K562 (cell line): Measurements from ENCODE around the gene TMEM114. TPM values are rescaled to one million over a fixed set of nuclear protein-coding genes. Genes with fewer than 3 reads are reported as not detected.

ENCODE experiments used
- ATAC-seq: fragments of 200-7000 bp; cut with Tn5 transposase; 3 replicates; pipeline ENCODE4 v1.9.1; 2020; ENCODE audit warnings: moderate library complexity
- BruUV-seq: library from RNA; stranded (reverse); fragments of 400-500 nt; replicated peaks from 2 replicates; lab custom pipeline; 2021; lab: Mats Ljungman, UMichigan
- CTCF ChIA-PET: fragments of 300-600 bp; formaldehyde crosslinking; extraction: SDS; loops from one replicate; lab custom pipeline; 2021; ENCODE audit warnings: low intra/inter-chr PET ratio; lab: Yijun Ruan, JAX
- POLR2A ChIA-PET: fragments of 300-600, 350-650 bp; sonication (Branson Sonifier 250); formaldehyde crosslinking; extraction: SDS; loops from one replicate; lab custom pipeline; 2021; ENCODE audit warnings: antibody characterized with exemption, inconsistent platforms; lab: Yijun Ruan, JAX
- DNase-seq, 4 experiments: peaks; one replicate each; pipeline versions ENCODE4 v3.0.0 to v3.0.0-alpha.2; 2011 to 2018; ENCODE audit warnings: low spot score in 3 of 4, mixed read lengths in 3 of 4; ENCODE audit errors: extremely low read depth in 1 of 4
- FAIRE-seq: peaks from 2 replicates; lab custom pipeline; 2011; peaks lifted over from hg19 to GRCh38; lab: Jason Lieb, UNC
- H2AFZ ChIP-seq: 2 replicates; pipeline ENCODE4 v1.6.0; 2011; ENCODE audit warnings: low read depth, low read length, control low read depth, inconsistent platforms
- H3K27ac ChIP-seq: fragments of 200-600 bp; 3 replicates; pipeline ENCODE4 v1.8.0; 2011; ENCODE audit warnings: low read depth, mild to moderate bottlenecking, control low read depth, inconsistent platforms, low read length, moderate library complexity, mixed read lengths; ENCODE audit errors: extremely low read depth
- H3K27me3 ChIP-seq, 2 experiments: fragments of 300-600 bp in 1 of 2; 2 replicates in 1 of 2; 3 replicates in 1 of 2; pipeline versions ENCODE4 v1.6.0 to v1.8.0; 2011; ENCODE audit warnings: inconsistent platforms in 2 of 2, low read length in 2 of 2, mild to moderate bottlenecking in 1 of 2, mixed read lengths in 1 of 2, moderate library complexity in 1 of 2; ENCODE audit not compliant: control insufficient read depth in 2 of 2, insufficient read depth in 2 of 2
- H3K36me3 ChIP-seq: fragments of 300-600 bp; 3 replicates; pipeline ENCODE4 v1.8.0; 2011; ENCODE audit warnings: mild to moderate bottlenecking, low read length, inconsistent platforms; ENCODE audit not compliant: control insufficient read depth, insufficient read depth
- H3K4me1 ChIP-seq, 2 experiments: fragments of 200-600 bp in 1 of 2; replicated peaks in 1 of 2; 2 replicates in 1 of 2; 3 replicates in 1 of 2; pipeline versions ENCODE4 v1.5.1 to v1.8.0; 2011; ENCODE audit warnings: inconsistent platforms in 2 of 2, low read length in 2 of 2, mild to moderate bottlenecking in 1 of 2, mixed read lengths in 1 of 2, moderate library complexity in 1 of 2; ENCODE audit not compliant: control insufficient read depth in 2 of 2, insufficient read depth in 2 of 2
- H3K4me2 ChIP-seq: 2 replicates; pipeline ENCODE4 v1.6.1; 2011; ENCODE audit warnings: low read length, control low read depth, inconsistent platforms, mixed read lengths; ENCODE audit not compliant: insufficient read depth
- H3K4me3 ChIP-seq: fragments of 200-600 bp; sonication (generic), shearing (Covaris generic); 2 replicates; pipeline ENCODE4 v1.5.1; 2016; ENCODE audit warnings: control low read depth, inconsistent platforms
- H3K79me2 ChIP-seq: fragments of 200-600 bp; 3 replicates; pipeline ENCODE4 v1.8.0; 2011; ENCODE audit warnings: low read length, inconsistent platforms; ENCODE audit not compliant: control insufficient read depth, insufficient read depth
- H3K9ac ChIP-seq, 2 experiments: 2 replicates each; pipeline versions ENCODE4 v1.6.0 to v1.6.1; 2011; ENCODE audit warnings: low read depth in 2 of 2, low read length in 2 of 2, control low read depth in 1 of 2, inconsistent platforms in 1 of 2, mild to moderate bottlenecking in 1 of 2, mixed read lengths in 1 of 2; ENCODE audit not compliant: insufficient read depth in 1 of 2
- H3K9me1 ChIP-seq: one replicate; pipeline ENCODE4 v1.6.0; 2011; ENCODE audit warnings: inconsistent platforms, mild to moderate bottlenecking, low read length, moderate library complexity; ENCODE audit not compliant: control insufficient read depth, insufficient read depth
- H3K9me3 ChIP-seq: replicated peaks from 2 replicates; pipeline ENCODE4 v1.5.1; 2011; ENCODE audit warnings: low read depth, low read length, inconsistent platforms; ENCODE audit not compliant: control insufficient read depth, insufficient read depth
- H4K20me1 ChIP-seq: replicated peaks from 2 replicates; pipeline ENCODE4 v1.6.1; 2011; ENCODE audit warnings: low read length, inconsistent platforms, mixed read lengths; ENCODE audit not compliant: control insufficient read depth, insufficient read depth
- CREB1 ChIP-seq, 2 experiments: sonication (generic) in 1 of 2; formaldehyde crosslinking in 1 of 2; IDR thresholded peaks; 2 replicates each; pipeline versions ENCODE4 v1.6.1 to v1.8.0; 2012 to 2022; ENCODE audit warnings: inconsistent platforms in 1 of 2, mild to moderate bottlenecking in 1 of 2, missing genetic modification reagents in 1 of 2, moderate library complexity in 1 of 2
- EHMT2 ChIP-seq: fragments of 450-650 bp; IDR thresholded peaks from 2 replicates; pipeline ENCODE4 v1.6.1; 2018; ENCODE audit warnings: antibody characterized with exemption
- HDAC3 ChIP-seq: fragments of 450-650 bp; IDR thresholded peaks from 2 replicates; pipeline ENCODE4 v1.6.1; 2018; ENCODE audit warnings: borderline replicate concordance, mild to moderate bottlenecking, moderate library complexity; ENCODE audit not compliant: partially characterized antibody
- HDAC8 ChIP-seq: fragments of 450-650 bp; IDR thresholded peaks from 2 replicates; pipeline ENCODE4 v1.6.1; 2016; ENCODE audit warnings: mild to moderate bottlenecking, missing genetic modification characterization, moderate library complexity, missing compliant biosample characterization
- POLR2A ChIP-seq: fragments of 450-650 bp; conservative IDR thresholded peaks from 2 replicates; pipeline ENCODE4 v1.6.1; 2016
- POLR2H ChIP-seq: IDR thresholded peaks from 2 replicates; pipeline ENCODE4 v1.6.1; 2016; ENCODE audit warnings: missing genetic modification characterization, low read depth, mild to moderate bottlenecking, control low read depth, missing compliant biosample characterization, moderate library complexity
- SETDB1 ChIP-seq: IDR thresholded peaks from one replicate; pipeline ENCODE4 v1.6.1; 2012; ENCODE audit warnings: low read length, control low read depth, inconsistent platforms
- TFAM ChIP-seq: fragments of 250-450 bp; sonication (Bioruptor Pico); conservative IDR thresholded peaks from 2 replicates; pipeline ENCODE4 v1.5.0; 2021; ENCODE audit warnings: mild to moderate bottlenecking, moderate library complexity
- ZNF77 ChIP-seq: fragments of 250-450 bp; sonication (Bioruptor Pico); IDR thresholded peaks from 2 replicates; pipeline ENCODE4 v1.5.0; 2020
- WGBS: fragments of 100-300 bp; shearing (Covaris generic); methylation state at CpG from one replicate; pipeline ENCODE4 v1.1.6; 2016; ENCODE audit warnings: low coverage, mixed read lengths; ENCODE audit not compliant: insufficient coverage; ENCODE audit errors: missing lambda C conversion rate; 5-methylcytosine and 5-hydroxymethylcytosine counted together
- in situ Hi-C: fragments of 300-500 bp; cut with MboI; formaldehyde crosslinking; loops from 4 replicates; pipeline ENCODE4 v1.15.0; 2018; ENCODE audit warnings: inconsistent platforms, mixed read lengths
- intact Hi-C: fragments of 100-400 bp; cut with micrococcal nuclease; formaldehyde crosslinking; loops from 2 replicates; pipeline ENCODE4 v1.14.2; 2022
- polyA plus RNA-seq, 8 experiments: library from polyadenylated mRNA; depleted of rRNA in 4 of 8; stranded (reverse) in 5 of 8; unstranded in 3 of 8; fragments of >200 nt; fragmentation: Nextera tagmentation in 2 of 8; fragmentation: Illumina TruSeq in 1 of 8; extraction: Ambion mirVana in 2 of 8; extraction: Trizol in 1 of 8; gene quantifications; 2 replicates each; pipeline versions ENCODE4 v1.2.1 to v1.2.3, GENCODE V29; 2011 to 2014; ENCODE audit warnings: inconsistent platforms in 1 of 8, missing spikeins in 1 of 8
- total RNA-seq, 7 experiments: library from RNA; depleted of rRNA in 6 of 7; stranded (reverse); fragments of >200 nt in 6 of 7; fragmentation: Illumina TruSeq in 2 of 7; extraction: Trizol in 2 of 7; gene quantifications; 2 replicates each; pipeline versions ENCODE4 v1.2.1 to v1.2.3, GENCODE V29; 2011 to 2021; ENCODE audit warnings: low replicate concordance in 1 of 7
- TF ChIP-seq, protein P1 (sequence below), 2 experiments: fragments of 450-650 bp; IDR thresholded peaks; 2 replicates each; pipeline ENCODE4 v1.6.1; 2016; ENCODE audit warnings: mild to moderate bottlenecking in 2 of 2, borderline replicate concordance in 1 of 2, low read depth in 1 of 2, moderate library complexity in 1 of 2
- TF ChIP-seq, protein P2 (sequence below): conservative IDR thresholded peaks from 2 replicates; pipeline ENCODE4 v1.6.1; 2011; ENCODE audit warnings: low read depth, mild to moderate bottlenecking, low read length; ENCODE audit not compliant: control insufficient read depth

The TMEM114 gene
- total and polyA plus RNA-seq, 9 of the 15 experiments (the other 6 are each of a cell fraction or from before 2014, with no cell fraction given) = not detected

GRCh38 chr16:8632675-8633182 lies 42.4 kb upstream of the TMEM114 start:
- ATAC-seq = no peak
- FAIRE-seq = no peak

More at GRCh38 chr16:8632675-8633182, 42.4 kb upstream of the TMEM114 start:
- Histone ChIP-seq H3K79me2 (no peaks in the 10 kb centered on the region), H3K4me2 (no peak overlapping the region), H3K36me3 (peaks cover 92% of the 10 kb centered on the region; the same call in 2 of the 3 replicates), H3K27me3 (no peaks in the 10 kb centered on the region), H3K9me1 (no peaks in the 10 kb centered on the region), H3K9ac (no peak overlapping the region), H3K9me3 (no peaks in the 10 kb centered on the region), H4K20me1 (0 out of 2 replicates have a peak, but pooled peaks cover 8% of the 10 kb centered on the region), H3K4me3 (no peak overlapping the region), H2AFZ (no peak overlapping the region), H3K4me1 (peaks cover 3% of the 10 kb centered on the region in 2 experiments; a peak in 4 of 5 replicates), H3K27ac (no peak overlapping the region; the same call in 2 of the 3 replicates)
- ChIA-PET POLR2A (interaction anchor here (0.6 kb wide), 1 partner anchor 506 kb away, joined by 3 read pairs; no protein-coding TSS in a partner anchor), CTCF (no interaction called here)
- in situ Hi-C loops = no loop called here
- 93% methylated on average over 3 of the region's 5 CpGs for WGBS
- no TSS peak for BruUV-seq
- intact Hi-C loops = no loop called here
- DNase-seq = no peak
- TF ChIP-seq POLR2A = 0 out of 2 replicates have a peak, but pooled peaks have one; percentile 12
- TF ChIP-seq CREB1 (IDR thresholded peaks at IDR 0.05) = no peak
- 0 out of 2 replicates have a peak, but pooled peaks have one; percentile 30 for TF ChIP-seq CREB1 (CRISPR knock-in tag; IDR thresholded peaks at IDR 0.05)
- no peak for TF ChIP-seq SETDB1
- no peak for TF ChIP-seq TFAM (CRISPR knock-in tag)
- TF ChIP-seq, protein P1, sequence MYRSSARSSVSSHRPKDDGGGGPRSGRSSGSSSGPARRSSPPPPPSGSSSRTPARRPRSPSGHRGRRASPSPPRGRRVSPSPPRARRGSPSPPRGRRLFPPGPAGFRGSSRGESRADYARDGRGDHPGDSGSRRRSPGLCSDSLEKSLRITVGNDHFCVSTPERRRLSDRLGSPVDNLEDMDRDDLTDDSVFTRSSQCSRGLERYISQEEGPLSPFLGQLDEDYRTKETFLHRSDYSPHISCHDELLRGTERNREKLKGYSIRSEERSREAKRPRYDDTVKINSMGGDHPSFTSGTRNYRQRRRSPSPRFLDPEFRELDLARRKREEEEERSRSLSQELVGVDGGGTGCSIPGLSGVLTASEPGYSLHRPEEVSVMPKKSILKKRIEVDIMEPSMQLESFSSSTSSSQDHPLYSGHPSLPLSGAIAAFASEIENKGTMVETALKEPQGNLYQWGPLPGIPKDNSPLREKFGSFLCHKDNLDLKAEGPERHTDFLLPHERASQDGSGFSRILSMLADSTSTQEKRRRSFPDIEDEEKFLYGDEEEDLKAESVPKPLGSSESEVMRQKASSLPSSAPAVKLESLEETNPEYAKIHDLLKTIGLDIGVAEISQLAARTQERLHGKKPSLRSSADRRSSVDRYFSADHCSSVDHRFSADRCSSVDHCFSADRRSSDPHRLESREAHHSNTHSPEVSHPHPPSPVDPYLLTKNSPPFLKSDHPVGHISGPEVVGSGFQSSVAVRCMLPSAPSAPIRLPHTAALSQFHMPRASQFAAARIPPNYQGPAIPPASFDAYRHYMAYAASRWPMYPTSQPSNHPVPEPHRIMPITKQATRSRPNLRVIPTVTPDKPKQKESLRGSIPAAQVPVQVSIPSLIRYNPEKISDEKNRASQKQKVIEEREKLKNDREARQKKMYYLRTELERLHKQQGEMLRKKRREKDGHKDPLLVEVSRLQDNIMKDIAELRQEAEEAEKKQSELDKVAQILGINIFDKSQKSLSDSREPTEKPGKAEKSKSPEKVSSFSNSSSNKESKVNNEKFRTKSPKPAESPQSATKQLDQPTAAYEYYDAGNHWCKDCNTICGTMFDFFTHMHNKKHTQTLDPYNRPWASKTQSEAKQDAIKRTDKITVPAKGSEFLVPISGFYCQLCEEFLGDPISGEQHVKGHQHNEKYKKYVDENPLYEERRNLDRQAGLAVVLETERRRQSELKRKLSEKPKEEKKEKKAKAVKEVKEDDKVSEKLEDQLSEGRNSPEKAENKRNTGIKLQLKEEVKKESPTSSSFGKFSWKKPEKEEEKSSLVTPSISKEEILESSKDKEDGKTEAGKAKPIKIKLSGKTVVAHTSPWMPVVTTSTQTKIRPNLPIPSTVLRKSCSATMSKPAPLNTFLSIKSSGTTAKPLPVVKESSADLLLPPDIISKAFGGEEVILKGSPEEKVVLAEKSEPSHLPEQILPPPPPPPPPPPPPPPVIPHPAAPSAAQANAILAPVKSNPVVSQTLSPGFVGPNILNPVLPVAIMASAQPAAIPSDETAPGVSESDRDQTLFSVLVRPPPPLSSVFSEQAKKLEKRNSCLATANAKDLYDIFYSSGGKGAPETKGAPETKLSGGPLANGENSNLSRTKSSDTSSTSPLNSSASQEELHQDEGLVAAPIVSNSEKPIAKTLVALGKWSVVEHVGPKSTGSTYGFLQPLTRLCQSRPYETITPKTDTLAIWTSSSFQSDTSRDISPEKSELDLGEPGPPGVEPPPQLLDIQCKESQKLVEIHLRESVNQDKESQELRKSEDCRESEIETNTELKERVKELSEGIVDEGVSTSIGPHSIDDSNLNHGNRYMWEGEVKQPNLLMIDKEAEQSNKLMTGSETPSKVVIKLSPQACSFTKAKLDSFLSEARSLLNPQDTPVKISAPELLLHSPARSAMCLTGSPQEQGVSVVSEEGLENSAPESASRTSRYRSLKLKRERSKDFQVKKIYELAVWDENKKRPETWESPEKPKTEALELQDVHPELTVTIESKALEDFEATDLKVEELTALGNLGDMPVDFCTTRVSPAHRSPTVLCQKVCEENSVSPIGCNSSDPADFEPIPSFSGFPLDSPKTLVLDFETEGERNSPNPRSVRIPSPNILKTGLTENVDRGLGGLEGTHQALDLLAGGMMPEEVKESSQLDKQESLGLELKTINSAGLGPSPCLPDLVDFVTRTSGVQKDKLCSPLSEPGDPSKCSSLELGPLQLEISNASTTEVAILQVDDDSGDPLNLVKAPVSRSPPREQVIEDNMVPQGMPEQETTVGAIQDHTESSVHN (IDR thresholded peaks at IDR 0.05; ENCODE audit: borderline replicate concordance in 1 of 2, low read depth in 1 of 2) = no peak
- TF ChIP-seq, protein P2, sequence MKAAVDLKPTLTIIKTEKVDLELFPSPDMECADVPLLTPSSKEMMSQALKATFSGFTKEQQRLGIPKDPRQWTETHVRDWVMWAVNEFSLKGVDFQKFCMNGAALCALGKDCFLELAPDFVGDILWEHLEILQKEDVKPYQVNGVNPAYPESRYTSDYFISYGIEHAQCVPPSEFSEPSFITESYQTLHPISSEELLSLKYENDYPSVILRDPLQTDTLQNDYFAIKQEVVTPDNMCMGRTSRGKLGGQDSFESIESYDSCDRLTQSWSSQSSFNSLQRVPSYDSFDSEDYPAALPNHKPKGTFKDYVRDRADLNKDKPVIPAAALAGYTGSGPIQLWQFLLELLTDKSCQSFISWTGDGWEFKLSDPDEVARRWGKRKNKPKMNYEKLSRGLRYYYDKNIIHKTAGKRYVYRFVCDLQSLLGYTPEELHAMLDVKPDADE = no peak
- TF ChIP-seq EHMT2 = no peak
- TF ChIP-seq HDAC3 = no peak
- no peak for TF ChIP-seq POLR2H (tag)
- TF ChIP-seq ZNF77 (CRISPR knock-in tag) = no peak
- no peak for TF ChIP-seq HDAC8 (tag)
